ENCODE measurements around the gene ENDOG. TPM values are rescaled to one million over a fixed set of nuclear protein-coding genes. Genes with fewer than 3 reads are reported as not detected.
"Not testable (repeated sequence)": the region's sequence is repeated elsewhere in the genome, so short reads cannot be mapped to it uniquely, and the experiment has no call there.

ENDOG gene
- total RNA-seq, 1 experiment from 2014 or later = 25.8 TPM

DNA sequence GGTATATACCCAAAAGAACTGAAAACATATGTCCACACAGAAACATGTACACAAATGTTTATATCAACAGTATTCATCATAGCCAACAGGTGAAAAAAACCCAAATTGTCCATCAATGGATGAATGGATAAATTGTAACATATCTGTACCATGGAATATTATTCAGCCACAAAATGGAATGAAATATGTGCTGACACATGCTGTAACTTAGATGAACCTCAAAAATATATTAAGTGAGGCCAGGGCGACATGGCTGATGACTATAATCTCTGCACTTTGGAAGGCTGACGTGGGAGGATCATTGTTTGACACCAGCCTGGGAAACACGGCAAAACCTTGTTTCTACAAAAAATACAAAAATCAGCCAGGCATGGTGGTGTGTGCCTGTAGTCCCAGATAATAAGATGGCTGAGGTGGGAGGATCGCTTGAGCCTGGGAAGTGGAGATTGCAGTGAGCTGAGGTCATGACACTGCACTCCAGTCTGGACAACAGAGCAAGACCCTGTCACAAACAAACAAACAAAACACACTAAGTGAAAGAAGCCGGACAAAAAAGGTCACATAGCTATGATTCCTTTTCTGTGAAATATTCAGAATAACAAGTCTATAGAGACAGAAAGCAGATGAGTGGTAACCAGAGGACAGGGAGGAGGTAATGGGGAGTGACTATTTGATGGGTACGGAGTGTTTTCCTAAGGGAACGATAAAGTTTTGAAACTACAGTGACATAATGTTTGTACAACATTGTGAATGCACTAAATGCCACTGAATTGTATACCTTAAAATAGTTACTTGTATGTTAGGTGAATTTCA lies 52.0 kb downstream of the ENDOG start (continued):
- TF ChIP-seq, protein P1, sequence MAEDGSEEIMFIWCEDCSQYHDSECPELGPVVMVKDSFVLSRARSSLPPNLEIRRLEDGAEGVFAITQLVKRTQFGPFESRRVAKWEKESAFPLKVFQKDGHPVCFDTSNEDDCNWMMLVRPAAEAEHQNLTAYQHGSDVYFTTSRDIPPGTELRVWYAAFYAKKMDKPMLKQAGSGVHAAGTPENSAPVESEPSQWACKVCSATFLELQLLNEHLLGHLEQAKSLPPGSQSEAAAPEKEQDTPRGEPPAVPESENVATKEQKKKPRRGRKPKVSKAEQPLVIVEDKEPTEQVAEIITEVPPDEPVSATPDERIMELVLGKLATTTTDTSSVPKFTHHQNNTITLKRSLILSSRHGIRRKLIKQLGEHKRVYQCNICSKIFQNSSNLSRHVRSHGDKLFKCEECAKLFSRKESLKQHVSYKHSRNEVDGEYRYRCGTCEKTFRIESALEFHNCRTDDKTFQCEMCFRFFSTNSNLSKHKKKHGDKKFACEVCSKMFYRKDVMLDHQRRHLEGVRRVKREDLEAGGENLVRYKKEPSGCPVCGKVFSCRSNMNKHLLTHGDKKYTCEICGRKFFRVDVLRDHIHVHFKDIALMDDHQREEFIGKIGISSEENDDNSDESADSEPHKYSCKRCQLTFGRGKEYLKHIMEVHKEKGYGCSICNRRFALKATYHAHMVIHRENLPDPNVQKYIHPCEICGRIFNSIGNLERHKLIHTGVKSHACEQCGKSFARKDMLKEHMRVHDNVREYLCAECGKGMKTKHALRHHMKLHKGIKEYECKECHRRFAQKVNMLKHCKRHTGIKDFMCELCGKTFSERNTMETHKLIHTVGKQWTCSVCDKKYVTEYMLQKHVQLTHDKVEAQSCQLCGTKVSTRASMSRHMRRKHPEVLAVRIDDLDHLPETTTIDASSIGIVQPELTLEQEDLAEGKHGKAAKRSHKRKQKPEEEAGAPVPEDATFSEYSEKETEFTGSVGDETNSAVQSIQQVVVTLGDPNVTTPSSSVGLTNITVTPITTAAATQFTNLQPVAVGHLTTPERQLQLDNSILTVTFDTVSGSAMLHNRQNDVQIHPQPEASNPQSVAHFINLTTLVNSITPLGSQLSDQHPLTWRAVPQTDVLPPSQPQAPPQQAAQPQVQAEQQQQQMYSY (CRISPR knock-in tag; IDR thresholded peaks at IDR 0.05) = no peak
- TF ChIP-seq E2F5 (CRISPR knock-in tag; IDR thresholded peaks at IDR 0.05) (no peak), CREB1 (CRISPR knock-in tag; IDR thresholded peaks at IDR 0.05) (no peak), CREM (CRISPR knock-in tag; IDR thresholded peaks at IDR 0.05) (no peak)
- TF ChIP-seq, protein P2, sequence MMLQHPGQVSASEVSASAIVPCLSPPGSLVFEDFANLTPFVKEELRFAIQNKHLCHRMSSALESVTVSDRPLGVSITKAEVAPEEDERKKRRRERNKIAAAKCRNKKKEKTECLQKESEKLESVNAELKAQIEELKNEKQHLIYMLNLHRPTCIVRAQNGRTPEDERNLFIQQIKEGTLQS (CRISPR knock-in tag; conservative IDR thresholded peaks at IDR 0.05) = no peak

DNA sequence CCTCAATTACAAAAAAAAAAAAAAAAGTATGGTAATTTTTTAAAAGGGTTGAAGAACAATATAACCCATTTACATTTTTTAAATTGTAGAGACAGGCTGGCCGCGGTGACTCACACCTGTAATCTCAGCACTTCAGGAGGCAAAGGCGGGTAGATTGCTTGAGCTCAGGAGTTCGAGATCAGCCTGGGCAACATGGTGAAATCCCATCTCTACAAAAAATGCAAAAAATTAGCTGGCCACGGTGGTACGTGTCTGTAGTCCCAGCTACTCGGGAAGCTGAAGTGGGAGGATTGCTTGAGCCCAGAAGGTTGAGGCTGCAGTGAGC lies 52.6 kb downstream of the ENDOG start:
- CTCF ChIA-PET = interaction anchor here (0.7 to 1.4 kb wide), 3 partner anchors 17 to 146 kb away, joined by 3 read pairs; no protein-coding TSS in a partner anchor
- H3K4me1 Mint-ChIP-seq; POLR2A ChIA-PET; H3K27ac Mint-ChIP-seq; ATAC-seq; DNase-seq (ENCODE audit: low spot score); H3K27me3 Mint-ChIP-seq (ENCODE audit: low read depth); H3K9me3 Mint-ChIP-seq; H3K4me3 Mint-ChIP-seq: not testable (repeated sequence)
- peaks cover 12% of the 10 kb centered on the region for H3K36me3 Mint-ChIP-seq

Other genes with a start within 250 kb of the ENDOG start
- 57.5 to 71.1 TPM (median 64.5 TPM) in 3 replicates for gene DYNC2I2, start 161.7 kb upstream of the ENDOG start, total RNA-seq (2021)
- 1,083 to 1,129 TPM (median 1,086 TPM) in 3 replicates for gene SET, start 129.3 kb upstream of the ENDOG start, total RNA-seq (2021)
- 24.1 to 28.9 TPM (median 27.5 TPM) in 3 replicates for gene PKN3, start 116.0 kb upstream of the ENDOG start, total RNA-seq (2021)
- 39.7 to 46.3 TPM (median 45.2 TPM) in 3 replicates for gene ZDHHC12, start 94.4 kb upstream of the ENDOG start, total RNA-seq (2021)
- gene ZER1, start 46.6 kb upstream of the ENDOG start, total RNA-seq (2021) = 20.6 to 24.5 TPM (median 23.8 TPM) in 3 replicates
- gene TBC1D13, start 31.2 kb upstream of the ENDOG start, total RNA-seq (2021) = 20.8 to 23.2 TPM (median 21.6 TPM) in 3 replicates
- gene SPOUT1, start 11.3 kb downstream of the ENDOG start, total RNA-seq (2021) = 76.8 to 79.3 TPM (median 77.5 TPM) in 3 replicates
- 31.4 to 34.1 TPM (median 33.0 TPM) in 3 replicates for gene KYAT1, start 63.5 kb downstream of the ENDOG start, total RNA-seq (2021)
- gene LRRC8A, start 63.6 kb downstream of the ENDOG start, total RNA-seq (2021) = 63.8 to 83.5 TPM (median 64.5 TPM) in 3 replicates
- gene PHYHD1, start 102.5 kb downstream of the ENDOG start, total RNA-seq (2021) = 14.6 to 21.3 TPM (median 20.0 TPM) in 3 replicates
- 14.8 to 15.1 TPM (median 15.1 TPM) in 3 replicates for gene DOLK, start 129.1 kb downstream of the ENDOG start, total RNA-seq (2021)
- 71.3 to 98.9 TPM (median 73.5 TPM) in 3 replicates for gene NUP188, start 129.2 kb downstream of the ENDOG start, total RNA-seq (2021)
- gene SH3GLB2, start 209.8 kb downstream of the ENDOG start, total RNA-seq (2021) = 59.7 to 65.7 TPM (median 62.9 TPM) in 3 replicates
- gene MIGA2, start 218.1 kb downstream of the ENDOG start, total RNA-seq (2021) = 39.9 to 61.7 TPM (median 48.0 TPM) in 3 replicates

All from WTC11 (cell line).